SU-DHL-6 (cell line): ENCODE measurements around the gene TEX35.

ENCODE experiments used
- EZH2phosphoT487 ChIP-seq: fragments of 200-600 bp; sonication (generic), shearing (Covaris generic); conservative IDR thresholded peaks from 2 replicates; pipeline ENCODE4 v1.6.1; 2018; ENCODE audit warnings: mild to moderate bottlenecking, antibody characterized with exemption, low read length, moderate library complexity, mixed read lengths
- TF ChIP-seq, protein P1 (sequence below): fragments of 200-600 bp; sonication (generic); IDR thresholded peaks from one replicate; pipeline ENCODE4 v1.5.1; 2017; ENCODE audit warnings: antibody characterized with exemption, mild to moderate bottlenecking, low read length, moderate library complexity; ENCODE audit not compliant: insufficient read depth, poor library complexity, severe bottlenecking

GRCh38 chr1:178464141-178464540 is 48.8 kb upstream of the TEX35 start:
- TF ChIP-seq, protein P1, sequence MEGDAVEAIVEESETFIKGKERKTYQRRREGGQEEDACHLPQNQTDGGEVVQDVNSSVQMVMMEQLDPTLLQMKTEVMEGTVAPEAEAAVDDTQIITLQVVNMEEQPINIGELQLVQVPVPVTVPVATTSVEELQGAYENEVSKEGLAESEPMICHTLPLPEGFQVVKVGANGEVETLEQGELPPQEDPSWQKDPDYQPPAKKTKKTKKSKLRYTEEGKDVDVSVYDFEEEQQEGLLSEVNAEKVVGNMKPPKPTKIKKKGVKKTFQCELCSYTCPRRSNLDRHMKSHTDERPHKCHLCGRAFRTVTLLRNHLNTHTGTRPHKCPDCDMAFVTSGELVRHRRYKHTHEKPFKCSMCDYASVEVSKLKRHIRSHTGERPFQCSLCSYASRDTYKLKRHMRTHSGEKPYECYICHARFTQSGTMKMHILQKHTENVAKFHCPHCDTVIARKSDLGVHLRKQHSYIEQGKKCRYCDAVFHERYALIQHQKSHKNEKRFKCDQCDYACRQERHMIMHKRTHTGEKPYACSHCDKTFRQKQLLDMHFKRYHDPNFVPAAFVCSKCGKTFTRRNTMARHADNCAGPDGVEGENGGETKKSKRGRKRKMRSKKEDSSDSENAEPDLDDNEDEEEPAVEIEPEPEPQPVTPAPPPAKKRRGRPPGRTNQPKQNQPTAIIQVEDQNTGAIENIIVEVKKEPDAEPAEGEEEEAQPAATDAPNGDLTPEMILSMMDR, result no peak
- no peak for TF ChIP-seq EZH2phosphoT487
